HG03280 (cell line): ENCODE data around the gene LIN9.
"Not testable (repeated sequence)": the region's sequence is repeated elsewhere in the genome, so short reads cannot be mapped to it uniquely, and the experiment has no call there.

Source experiments
- ATAC-seq: cut with Tn5 transposase; IDR thresholded peaks from one replicate; pipeline ENCODE4 v1.9.1; 2021; ENCODE audit warnings: mild to moderate bottlenecking, moderate library complexity; ENCODE audit not compliant: unreplicated experiment

The LIN9 gene

DNA sequence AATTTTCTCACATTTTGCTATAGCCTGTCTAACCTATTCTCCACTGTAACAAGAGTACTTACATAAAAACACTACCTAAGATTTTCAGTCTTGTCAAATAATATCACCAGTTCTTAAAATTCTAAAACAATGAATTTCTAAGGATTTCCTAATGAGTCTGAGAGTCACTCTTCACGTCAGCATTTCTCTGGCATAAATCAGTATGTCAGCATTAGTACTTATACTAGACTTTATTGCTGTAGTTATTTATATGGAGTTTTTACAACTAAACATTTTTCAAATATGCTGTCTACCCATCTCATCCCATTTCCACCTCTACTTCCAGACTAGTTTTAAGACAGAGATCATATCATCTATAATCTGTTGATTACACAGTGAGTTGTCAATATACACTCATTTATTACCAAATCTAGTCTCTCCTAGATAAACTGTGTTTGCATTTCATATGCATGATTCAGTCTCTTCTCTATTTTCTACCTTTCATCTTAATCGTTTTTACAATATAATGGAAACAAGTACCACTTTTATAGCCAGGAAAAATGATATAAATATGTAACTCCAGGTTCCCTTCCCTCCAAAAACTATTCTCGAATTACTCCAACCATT lies 32.8 kb downstream of the LIN9 start:
- no peak for ATAC-seq

DNA sequence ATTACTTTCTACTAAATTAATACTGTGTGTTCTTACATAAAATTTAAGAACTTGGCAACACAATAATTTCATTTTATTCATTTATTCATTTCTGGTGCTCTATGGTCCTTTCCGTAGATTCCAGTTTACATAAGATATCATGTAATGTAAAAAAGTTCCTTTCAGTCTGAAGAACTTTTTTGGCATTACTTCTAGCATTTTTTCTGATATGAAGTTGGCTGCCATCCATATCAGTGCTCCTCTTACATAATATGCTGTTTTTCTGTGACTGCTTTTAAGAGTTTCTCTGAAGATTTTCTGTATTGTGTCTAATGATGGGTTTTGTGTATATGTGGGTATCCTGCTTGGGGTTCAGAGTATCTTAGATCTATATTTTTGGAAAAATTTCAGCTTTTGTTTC lies 34.8 kb downstream of the LIN9 start:
- ATAC-seq: no peak

DNA sequence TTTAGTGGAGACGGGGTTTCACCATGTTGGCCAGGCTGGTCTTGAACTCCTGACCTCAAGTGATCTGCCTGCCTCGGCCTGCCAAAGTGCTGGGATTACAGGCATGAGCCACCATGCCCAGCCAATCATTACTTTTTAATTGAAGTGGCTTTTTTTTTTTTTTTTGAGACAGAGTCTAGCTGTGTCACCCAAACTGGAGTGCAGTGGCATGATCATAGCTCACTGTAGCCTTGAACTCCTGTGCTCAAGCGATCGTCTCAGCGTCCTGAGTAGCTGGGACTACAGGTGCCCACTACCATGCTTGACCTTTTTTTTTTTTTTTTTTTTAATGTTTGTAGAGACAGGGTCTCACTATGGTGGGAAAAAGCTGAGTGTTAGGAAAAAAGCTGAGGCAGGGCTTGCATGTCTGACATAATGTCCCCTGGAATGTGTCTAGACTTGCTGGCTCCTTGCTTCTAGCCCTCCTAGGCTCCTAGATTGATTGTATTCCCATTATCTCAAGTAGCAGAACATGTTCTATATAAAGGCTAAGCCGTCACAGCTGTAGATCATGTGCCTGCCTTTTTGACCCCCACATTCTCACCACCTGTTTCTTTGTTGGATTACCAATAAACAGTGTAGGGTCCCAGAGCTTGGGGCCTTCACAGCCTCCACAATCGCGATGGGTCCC lies 36.6 kb downstream of the LIN9 start:
- not testable (repeated sequence) for ATAC-seq

DNA sequence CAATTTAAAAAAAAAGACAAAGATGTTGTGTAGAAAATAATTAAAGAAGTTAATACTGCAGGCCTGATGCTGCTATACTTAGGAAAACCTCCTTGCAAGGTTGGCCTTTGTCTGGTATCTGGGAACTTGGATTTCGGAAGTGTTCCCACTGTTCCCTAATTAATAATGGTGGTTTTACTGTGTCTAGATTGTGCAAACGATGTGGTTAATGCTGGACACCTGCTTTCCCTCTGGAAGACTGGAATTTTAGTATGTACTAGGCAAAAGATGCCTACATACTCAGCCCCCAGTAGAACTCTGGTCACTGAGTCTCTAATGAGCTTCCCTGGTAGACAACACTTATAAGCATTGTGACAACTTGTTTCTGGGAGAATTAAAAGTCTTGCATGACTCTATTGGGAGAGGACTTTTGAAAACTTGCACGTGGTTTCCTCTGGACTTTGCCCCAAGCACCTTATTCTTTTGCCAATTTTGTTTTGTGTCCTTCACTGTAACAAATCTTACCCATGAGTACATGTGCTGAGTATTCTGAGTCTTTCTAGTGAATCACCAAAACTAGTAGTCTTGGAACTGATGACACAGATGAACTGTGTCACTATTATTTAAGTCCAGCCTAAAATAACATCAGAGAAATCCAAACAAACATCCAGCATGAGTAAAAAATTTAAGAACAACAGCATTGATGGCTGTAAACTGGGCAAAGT lies 40.4 kb downstream of the LIN9 start:
- ATAC-seq: no peak

DNA sequence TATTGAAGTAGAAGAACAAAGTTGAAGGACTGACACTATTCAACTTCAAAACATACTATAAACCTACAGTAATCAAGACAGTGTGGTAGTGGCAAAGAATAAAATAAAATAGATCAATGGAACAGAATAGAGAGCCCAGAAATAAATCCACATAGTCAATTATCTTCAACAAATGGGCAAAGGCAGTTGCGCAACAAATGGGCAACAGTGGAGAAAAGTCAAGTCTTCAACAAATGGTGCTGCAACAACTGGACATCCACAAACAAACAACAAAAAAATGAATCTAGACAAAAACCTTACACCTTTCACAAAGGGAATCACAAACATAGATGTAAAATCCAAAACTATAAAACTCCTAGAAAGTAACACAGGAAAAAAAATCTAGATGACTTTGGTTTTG lies 47.1 kb downstream of the LIN9 start:
- no peak for ATAC-seq

DNA sequence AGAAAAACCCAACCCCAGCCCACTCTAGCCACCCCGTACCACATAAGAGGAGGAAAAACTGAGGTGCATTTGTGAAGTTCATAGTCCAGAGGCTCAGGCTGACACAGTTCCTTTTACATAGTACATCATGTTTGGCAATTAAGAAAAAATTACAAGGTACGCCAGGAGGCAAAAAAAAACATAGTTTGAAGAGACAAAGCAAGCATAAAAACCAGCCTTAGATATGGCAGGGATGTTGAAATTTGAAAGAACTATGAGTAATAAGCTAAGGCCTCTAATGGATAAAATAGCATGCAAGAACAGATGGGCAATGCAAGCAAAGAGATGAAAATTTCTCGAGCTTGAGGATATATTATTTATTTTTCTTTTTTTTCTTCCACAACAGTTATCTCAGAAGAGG lies 53.6 kb downstream of the LIN9 start:
- no peak for ATAC-seq

DNA sequence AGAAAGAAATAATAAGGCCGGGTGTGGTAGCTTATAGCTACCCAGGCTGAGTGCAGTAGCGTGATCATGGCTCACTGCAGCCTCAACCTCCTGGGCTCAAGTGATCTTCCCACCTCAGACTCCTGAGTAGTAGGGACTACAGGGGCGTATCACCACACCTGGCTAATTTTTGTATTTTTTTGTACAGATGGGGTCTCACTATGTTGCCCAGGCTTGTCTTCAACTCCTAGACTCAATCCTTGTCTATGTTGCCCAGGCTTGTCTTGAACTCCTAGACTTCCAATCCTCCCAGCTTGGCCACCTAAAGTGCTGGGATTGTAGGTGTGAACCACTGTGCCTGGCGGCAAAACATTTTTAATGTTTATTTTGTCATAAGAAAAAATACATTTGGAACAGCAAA lies 55.0 kb downstream of the LIN9 start:
- ATAC-seq: no peak

DNA sequence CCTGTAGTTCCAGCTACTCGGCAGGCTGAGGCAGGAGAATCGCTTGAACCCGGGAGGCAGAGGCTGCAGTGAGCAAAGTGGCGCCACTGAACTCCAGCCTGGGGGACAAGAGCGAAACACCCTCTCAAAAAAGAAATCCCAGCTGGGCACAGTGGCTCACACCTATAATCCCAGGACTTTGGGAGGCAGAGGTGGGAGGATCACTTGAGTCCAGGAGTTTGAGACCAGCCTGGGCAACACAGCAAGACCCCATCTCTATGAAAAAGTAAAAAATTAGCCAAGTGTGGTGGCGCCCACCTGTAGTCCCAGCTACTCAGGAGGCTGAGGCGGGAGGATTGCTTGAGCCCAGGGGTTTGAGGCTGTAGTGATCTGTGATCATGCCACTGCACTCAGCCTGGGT lies 56.1 kb downstream of the LIN9 start:
- ATAC-seq: not testable (repeated sequence)

DNA sequence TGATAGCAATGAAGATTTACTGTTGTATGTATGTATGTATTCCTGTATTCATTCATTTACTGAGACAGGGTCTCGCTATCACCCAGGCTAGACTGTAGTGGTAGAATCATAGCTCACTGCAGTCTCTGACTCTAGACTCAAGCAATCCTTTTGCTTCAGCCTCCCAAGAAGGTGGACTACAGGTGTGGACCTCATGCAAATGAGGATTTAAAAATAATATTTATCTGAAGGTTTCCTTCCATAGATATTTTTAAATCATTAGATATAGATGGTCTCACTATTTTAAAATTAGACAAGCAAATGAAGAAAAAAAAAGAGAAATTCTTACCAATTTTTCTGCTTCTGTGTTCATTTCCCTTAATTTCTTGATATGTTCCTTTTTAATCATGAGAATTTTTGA lies 58.5 kb downstream of the LIN9 start:
- ATAC-seq: no peak

DNA sequence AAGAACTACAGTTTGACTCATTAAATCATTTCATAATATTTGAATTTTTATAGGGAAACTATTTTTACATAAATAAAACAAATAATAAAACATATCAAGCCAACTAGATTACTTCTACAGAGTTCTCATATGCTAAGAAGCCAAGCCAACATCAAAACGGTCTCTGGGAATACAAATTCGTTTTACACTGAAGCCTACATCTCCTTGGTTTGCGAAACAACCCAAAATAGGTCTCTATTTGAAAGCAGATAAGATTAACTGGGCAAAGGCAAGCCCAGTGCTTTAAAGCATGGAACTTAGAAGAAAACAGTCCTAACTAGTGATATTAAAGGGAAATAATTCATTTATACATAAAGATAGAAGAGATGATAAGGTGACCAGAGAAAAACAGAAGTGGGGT lies 60.2 kb downstream of the LIN9 start:
- no peak for ATAC-seq

DNA sequence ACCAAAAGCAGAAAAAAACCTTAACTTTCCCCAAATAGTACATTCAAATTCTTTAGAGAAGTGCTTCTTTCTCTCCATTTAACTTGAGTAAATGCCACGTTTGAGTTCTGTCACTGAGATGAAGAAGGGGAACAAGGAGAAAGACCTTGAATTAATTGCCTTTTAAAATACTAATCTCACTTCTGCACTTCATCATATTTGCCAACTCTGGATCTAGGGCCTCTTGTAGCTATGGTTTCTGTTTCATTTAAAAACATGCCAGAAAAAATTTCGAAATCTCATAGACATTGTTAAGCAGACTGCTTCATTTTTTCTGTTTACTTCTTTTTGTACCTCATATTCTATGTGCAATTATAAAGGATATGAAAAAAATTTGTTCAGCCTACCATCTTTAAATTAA lies 60.9 kb downstream of the LIN9 start:
- no peak for ATAC-seq

DNA sequence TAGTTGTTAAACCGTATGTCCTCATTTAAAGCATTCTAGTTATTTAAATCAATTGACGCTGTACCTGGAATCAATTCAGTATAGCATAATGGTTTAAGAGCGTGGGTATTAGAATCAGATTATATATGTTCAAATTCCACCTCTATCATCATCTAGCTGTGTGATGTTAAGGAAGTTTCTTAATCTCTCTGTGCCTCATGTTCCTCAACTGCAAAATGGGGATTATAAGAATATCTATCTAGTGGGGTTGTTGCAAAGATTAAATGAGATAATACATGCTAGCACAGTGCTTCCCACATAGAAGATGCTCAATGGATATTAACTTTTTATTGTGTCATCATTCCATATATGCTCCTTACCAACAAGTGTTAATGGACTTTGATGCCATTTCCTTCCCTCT lies 69.5 kb downstream of the LIN9 start:
- ATAC-seq: no peak

DNA sequence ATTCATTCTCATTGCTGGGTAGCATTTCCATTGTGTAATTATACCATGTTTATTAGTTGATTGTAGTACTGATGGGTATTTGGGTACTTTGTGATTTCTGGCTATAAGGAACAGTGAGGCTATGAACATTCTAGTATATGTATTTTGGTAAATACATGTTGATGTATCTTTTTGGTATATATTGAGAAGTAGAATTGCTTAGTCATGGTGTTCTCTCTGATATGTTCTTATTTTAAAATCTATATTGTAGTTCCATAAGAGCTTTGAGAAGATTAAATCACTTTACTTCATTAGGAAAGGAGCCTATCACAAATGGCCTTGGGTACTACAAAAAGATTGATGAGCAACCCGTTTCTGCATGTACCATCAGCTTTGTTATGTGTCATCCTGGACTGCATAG lies 72.1 kb downstream of the LIN9 start:
- ATAC-seq: no peak

DNA sequence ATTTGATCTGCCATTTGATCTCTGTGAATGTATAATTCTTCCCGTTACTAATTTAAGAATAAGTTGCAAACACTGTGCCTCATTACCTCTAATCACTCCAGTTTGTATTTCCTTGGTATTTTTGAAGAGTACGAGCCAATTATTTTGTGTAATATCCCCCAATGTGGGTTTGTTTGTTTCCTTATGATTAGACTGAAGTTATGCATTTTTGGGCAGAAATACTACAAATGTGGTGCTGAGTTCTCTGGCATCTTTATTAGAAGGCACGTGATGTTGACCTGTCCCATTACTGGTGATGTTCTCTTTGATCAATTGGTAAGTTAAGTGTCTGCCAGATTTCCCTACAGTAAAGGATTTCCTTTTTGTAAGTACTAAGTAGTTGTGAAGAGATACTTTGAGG lies 75.2 kb downstream of the LIN9 start:
- ATAC-seq: no peak

DNA sequence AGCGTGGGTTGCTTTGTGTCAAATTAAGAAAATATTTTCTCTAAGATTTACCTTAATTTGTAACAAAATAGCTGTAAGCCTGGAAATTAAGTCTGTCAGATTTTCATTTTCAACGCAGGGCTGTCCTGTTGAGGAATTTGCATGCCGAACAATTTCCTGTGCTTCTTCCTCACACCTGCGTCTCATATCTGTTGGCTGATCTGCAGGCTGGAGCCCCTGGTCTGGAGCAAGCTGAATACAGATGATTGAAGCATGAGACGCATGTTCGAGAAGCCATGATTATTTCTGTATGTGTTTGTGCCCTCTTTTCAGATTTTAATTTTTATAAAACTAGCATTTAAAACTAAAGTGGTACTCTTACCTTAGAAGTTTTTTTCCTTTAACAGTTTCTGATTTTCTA lies 75.7 kb downstream of the LIN9 start:
- ATAC-seq: peak; percentile 66

DNA sequence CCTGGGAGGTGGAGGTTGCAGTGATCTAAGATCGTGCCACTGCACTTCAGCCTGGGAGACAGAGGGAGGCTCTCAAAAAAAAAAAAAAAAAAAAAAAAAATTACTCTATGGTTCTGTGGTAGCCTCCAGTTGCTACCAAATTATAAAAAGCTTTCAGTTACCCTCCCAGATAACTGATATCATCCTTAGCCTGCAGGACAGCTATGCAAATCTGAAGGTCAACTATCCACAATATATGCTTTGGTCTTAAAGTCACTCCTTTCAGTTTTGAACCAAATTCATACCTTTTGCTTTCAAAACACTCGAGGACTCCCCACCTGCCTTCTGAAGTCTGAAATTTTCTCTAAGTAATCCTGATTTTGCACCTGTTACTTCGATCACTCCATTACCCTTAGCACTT lies 82.4 kb downstream of the LIN9 start:
- peak; percentile 56 for ATAC-seq

DNA sequence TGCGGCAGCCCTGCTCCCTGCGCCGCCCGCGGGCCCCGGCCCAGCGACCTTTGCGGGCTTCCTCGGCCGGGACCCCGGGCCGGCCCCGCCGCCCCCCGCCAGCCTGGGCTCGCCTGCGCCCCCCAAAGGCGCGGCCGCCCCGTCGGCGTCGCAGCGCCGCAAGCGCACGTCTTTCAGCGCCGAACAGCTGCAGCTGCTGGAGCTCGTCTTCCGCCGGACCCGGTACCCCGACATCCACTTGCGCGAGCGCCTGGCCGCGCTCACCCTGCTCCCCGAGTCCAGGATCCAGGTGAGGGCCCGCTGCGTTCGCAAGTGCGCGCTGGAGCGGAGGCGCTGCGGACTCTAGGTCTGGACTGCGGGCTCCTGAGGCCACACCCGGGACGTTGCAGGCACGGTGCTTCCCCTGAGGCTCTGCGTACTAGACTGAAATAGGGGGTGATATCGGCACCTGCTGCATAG lies 85.1 kb downstream of the LIN9 start:
- ATAC-seq: peak; percentile 72

DNA sequence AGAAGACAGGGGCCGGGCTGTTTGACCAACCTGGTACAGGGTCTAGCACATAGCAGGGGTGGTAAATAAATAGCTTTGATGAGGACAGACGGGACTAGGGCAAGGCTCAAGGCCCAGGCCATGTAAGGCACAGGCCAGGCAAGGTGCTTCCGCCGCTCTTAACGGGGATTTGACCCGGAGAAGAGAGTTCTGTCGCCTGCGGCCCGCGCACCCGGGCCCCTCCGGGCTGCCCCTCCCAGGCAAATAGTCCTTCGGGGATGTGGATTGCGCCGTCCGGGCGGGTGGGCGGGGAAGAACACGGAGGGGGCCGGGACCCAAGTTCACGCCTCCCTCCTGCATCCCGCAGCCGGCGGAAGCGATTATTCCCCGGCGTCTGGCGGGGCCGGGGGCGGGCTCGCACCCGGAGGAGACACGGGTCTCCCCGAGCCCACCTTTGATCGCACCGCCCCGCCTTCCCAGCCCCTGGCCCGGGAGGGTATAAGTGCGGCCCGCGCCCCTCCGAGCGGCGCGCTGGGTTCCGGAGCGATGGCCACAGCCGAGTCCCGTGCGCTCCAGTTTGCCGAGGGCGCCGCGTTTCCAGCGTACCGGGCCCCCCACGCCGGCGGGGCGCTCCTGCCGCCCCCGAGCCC lies 85.7 kb downstream of the LIN9 start, which contains the start of gene MIXL1:
TSS of gene MIXL1 (plus strand) at position 508 of the 629 bp plus-strand sequence. CDS start at position 526, 18 bp downstream.
- ATAC-seq: peak; percentile 38

DNA sequence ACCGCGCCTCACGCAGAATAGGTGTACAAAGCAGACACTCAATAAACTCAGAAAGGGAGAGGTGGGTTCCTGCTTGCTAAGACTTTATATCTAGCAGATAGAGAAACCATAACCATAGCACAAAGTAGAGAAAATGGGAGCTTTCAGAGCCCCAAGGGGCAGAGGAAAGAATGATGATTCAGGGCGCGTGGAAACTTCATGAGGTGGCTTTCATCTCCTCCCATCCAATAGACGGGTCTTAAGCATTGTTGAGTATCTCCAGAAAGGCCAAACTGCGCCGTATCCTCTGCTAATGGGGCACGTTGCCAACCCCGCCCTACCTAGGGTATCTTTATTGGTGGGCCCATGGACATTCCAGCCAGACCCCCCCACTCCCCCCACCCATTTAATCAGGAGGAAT lies 86.3 kb downstream of the LIN9 start:
- no peak for ATAC-seq

DNA sequence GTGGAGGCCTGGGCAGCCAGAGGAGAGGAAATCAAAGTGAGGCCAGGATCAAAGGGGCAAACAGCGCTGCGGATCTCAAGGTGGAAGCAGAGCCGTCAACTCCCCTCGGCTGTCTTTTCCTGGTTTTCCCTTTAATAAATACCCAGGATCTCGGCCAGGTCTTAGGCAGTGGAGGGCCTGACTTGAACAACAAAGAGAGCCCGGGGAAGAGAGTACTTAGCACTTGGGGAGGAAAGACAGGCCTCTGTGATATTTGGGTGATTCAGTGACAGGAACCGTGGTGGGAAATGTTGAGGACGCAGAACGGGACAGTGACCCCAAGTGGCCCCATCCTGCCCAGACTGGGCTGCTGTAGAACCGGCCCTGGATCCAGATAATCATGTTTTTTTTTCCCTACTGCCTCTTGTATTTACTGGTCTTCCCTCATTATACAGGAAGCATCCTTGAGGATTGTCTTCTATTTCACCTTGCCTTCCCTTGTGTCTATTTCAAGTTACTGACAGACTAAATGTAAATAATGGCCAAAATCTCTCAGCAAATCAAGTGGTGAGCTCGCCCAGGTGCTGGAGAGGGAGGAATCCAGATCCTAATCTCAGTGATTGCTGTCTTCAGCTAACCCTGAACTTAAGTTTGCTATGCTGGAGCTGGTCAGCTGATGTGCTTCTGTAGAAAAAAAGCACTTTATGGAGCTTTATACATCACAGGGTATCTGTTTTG lies 88.3 kb downstream of the LIN9 start:
- ATAC-seq: no peak

DNA sequence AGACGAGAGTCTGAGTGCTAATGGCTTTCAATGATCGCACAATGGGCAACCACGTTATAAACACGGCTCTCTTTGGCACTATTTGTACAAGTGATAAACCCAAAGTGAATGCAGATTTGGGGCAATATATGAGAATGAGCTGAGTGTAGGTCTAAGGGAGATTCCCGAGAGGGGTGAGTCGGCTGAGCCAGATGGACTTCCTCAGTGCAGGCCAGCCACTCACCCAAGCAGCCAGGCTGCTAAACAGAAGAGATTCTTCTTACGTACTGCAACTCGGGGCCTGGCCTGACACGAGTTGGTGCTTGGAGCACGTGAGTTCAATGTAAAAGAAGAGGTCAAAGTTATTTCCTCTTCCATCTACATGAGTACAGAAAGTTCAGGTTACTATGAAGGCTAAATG lies 91.7 kb downstream of the LIN9 start:
- ATAC-seq: no peak
